Caco-2 (cell line): Measurements from ENCODE around the gene TNFSF13. TPM values are rescaled to one million over a fixed set of nuclear protein-coding genes. Genes with fewer than 3 reads are reported as not detected.

Experiments used
- BruUV-seq: library from RNA; stranded (reverse); fragments of 400-500 nt; replicated peaks from 2 replicates; lab custom pipeline; 2021; lab: Mats Ljungman, UMichigan
- CTCF ChIA-PET: fragments of 300-600 bp; sonication (Branson Sonifier 250); formaldehyde crosslinking; loops from one replicate; lab custom pipeline; 2022; ENCODE audit warnings: antibody characterized with exemption; lab: Charles Lee
- POLR2A ChIA-PET: fragments of 300-600 bp; sonication (Branson Sonifier 250); formaldehyde crosslinking; loops from one replicate; lab custom pipeline; 2022; ENCODE audit warnings: antibody characterized with exemption; lab: Charles Lee
- DNase-seq, 2 experiments: peaks; one replicate each; pipeline versions ENCODE4 v3.0.0 to v3.0.0-alpha.2; 2020 to 2022
- H3K27me3 ChIP-seq: replicated peaks from 2 replicates; pipeline ENCODE4 v1.6.0; 2011; ENCODE audit warnings: low read length; ENCODE audit not compliant: control insufficient read depth, insufficient read depth
- H3K36me3 ChIP-seq: 2 replicates; pipeline ENCODE4 v1.5.1; 2011; ENCODE audit warnings: low read length; ENCODE audit not compliant: control insufficient read depth, insufficient read depth
- H3K4me1 ChIP-seq: fragments of 250-450 bp; sonication (Bioruptor Pico); 2 replicates; pipeline ENCODE4 v1.5.1; 2020; ENCODE audit warnings: mild to moderate bottlenecking
- H3K4me3 ChIP-seq: 2 replicates; pipeline ENCODE4 v1.5.1; 2011; ENCODE audit warnings: low read depth, mild to moderate bottlenecking, control low read depth, low read length
- H3K9me3 ChIP-seq: fragments of 250-450 bp; sonication (Bioruptor Pico); 2 replicates; pipeline ENCODE4 v1.5.1; 2020; ENCODE audit warnings: mild to moderate bottlenecking, moderate library complexity
- H3K27ac Mint-ChIP-seq: one replicate; pipeline ENCODE4 v1.8.0; 2022; ENCODE audit warnings: mixed read lengths; ENCODE audit not compliant: unreplicated experiment
- H3K27me3 Mint-ChIP-seq: one replicate; pipeline ENCODE4 v1.8.0; 2022; ENCODE audit warnings: mixed read lengths; ENCODE audit not compliant: insufficient read depth, unreplicated experiment
- H3K36me3 Mint-ChIP-seq: one replicate; pipeline ENCODE4 v1.8.0; 2022; ENCODE audit warnings: mild to moderate bottlenecking, mixed read lengths; ENCODE audit not compliant: insufficient read depth, unreplicated experiment
- H3K4me1 Mint-ChIP-seq: one replicate; pipeline ENCODE4 v1.8.0; 2022; ENCODE audit warnings: low read depth, mixed read lengths; ENCODE audit not compliant: unreplicated experiment
- H3K4me3 Mint-ChIP-seq: one replicate; pipeline ENCODE4 v1.8.0; 2022; ENCODE audit warnings: mild to moderate bottlenecking, moderate library complexity, mixed read lengths; ENCODE audit not compliant: unreplicated experiment
- H3K9me3 Mint-ChIP-seq: one replicate; pipeline ENCODE4 v1.8.0; 2022; ENCODE audit warnings: mixed read lengths; ENCODE audit not compliant: unreplicated experiment
- CTCF ChIP-seq, 2 experiments: fragments of 200-600 bp in 1 of 2; IDR thresholded peaks; 1 replicate in 1 of 2; 2 replicates in 1 of 2; pipeline versions ENCODE4 v1.5.1 to v1.8.0; 2011 to 2022; ENCODE audit warnings: antibody characterized with exemption in 1 of 2, control low read depth in 1 of 2, inconsistent platforms in 1 of 2, low read depth in 1 of 2, low read length in 1 of 2, mild to moderate bottlenecking in 1 of 2, moderate library complexity in 1 of 2; ENCODE audit not compliant: insufficient read depth in 1 of 2, severe bottlenecking in 1 of 2, unreplicated experiment in 1 of 2
- intact Hi-C: fragments of 100-400 bp; cut with micrococcal nuclease; formaldehyde crosslinking; loops from one replicate; pipeline ENCODE4 v1.10.0; 2022; ENCODE audit not compliant: unreplicated experiment
- total RNA-seq: library from RNA; stranded (reverse); gene quantifications from 2 replicates; pipeline ENCODE4 v1.2.3, GENCODE V29; 2022

Gene TNFSF13
- total RNA-seq, 1 experiment from 2014 or later, result 0.20 TPM

DNA sequence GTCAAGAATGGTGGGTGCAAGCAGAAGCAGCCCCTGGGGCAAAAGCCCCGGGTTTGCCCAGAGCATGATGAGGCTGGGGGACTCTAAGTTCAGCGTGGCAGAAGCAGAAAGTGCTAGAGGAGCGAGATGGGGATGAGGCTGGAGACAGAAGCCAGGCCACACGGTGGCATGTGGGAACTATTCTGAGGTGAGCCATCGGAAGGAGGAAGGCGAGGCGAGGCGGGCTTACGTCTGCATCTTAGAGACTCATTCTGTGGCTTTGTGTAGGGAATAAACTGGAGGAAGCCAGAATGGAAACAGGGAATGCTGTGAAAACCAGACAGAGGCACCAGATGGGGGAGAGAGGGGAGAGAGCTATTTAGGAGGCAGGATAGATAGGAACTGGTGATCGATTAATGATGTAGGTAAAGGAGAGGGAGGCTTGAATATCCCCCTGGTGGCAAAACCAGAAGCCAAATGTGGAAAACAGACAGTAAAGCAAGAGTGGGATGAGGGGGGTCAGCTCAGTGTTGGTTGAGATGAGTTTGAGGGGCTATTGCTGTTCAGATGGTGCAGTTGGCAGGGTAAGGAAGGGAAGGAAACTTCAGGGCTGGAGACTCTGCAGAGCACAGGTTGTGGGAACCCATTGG is 3.1 kb upstream of the TNFSF13 start:
- peaks cover 17% of the 10 kb centered on the region for H3K4me1 Mint-ChIP-seq
- H3K27me3 Mint-ChIP-seq, result no peaks in the 10 kb centered on the region
- peaks cover 4% of the 10 kb centered on the region; the same call in 1 of the 2 replicates for H3K4me1 ChIP-seq
- intact Hi-C loops, result no loop called here
- H3K27ac Mint-ChIP-seq, result no peak overlapping the region
- H3K9me3 ChIP-seq, result no peaks in the 10 kb centered on the region
- H3K36me3 ChIP-seq, result no peaks in the 10 kb centered on the region
- no peak overlapping the region for H3K4me3 Mint-ChIP-seq
- H3K27me3 ChIP-seq, result no peaks in the 10 kb centered on the region
- POLR2A ChIA-PET, result no interaction called here
- no peak for TF ChIP-seq CTCF (IDR thresholded peaks at IDR 0.05; ENCODE audit: insufficient read depth in 1 of 2, low read depth in 1 of 2, low read length in 1 of 2, severe bottlenecking in 1 of 2, unreplicated experiment in 1 of 2)
- BruUV-seq, result no TSS peak
- H3K4me3 ChIP-seq, result no peak overlapping the region
- H3K36me3 Mint-ChIP-seq, result peaks cover 9% of the 10 kb centered on the region
- DNase-seq, result no peak
- CTCF ChIA-PET, result no interaction called here
- H3K9me3 Mint-ChIP-seq, result no peaks in the 10 kb centered on the region

DNA sequence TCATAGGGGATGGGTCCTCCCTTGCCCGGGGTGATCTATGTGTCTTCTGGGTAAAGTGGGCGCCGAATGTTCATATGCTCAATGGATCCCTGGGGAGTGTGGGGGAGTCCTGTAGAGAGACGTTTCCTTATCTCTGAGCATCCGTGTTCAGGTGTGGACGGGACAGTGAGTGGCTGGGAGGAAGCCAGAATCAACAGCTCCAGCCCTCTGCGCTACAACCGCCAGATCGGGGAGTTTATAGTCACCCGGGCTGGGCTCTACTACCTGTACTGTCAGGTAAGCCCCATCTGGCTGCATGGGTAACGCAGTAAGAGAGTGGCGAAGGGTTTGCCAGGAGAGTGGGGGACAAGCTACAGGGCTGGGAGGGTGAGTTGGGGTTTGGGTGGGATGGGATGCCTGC is 1.9 kb upstream of the TNFSF13 start:
- H3K27ac Mint-ChIP-seq, result no peak overlapping the region
- H3K27me3 Mint-ChIP-seq, result no peaks in the 10 kb centered on the region
- no peak overlapping the region for H3K4me3 Mint-ChIP-seq
- peaks cover 7% of the 10 kb centered on the region for H3K4me1 Mint-ChIP-seq
- no TSS peak for BruUV-seq
- intact Hi-C loops, result no loop called here
- H3K36me3 ChIP-seq, result no peaks in the 10 kb centered on the region
- H3K9me3 Mint-ChIP-seq, result no peaks in the 10 kb centered on the region
- peaks cover 16% of the 10 kb centered on the region for H3K36me3 Mint-ChIP-seq
- no peak for DNase-seq
- ChIA-PET POLR2A (no interaction called here), CTCF (no interaction called here)
- peaks cover 4% of the 10 kb centered on the region for H3K4me1 ChIP-seq
- no peak overlapping the region for H3K4me3 ChIP-seq
- H3K27me3 ChIP-seq, result no peaks in the 10 kb centered on the region
- H3K9me3 ChIP-seq, result no peaks in the 10 kb centered on the region
- no peak for TF ChIP-seq CTCF (IDR thresholded peaks at IDR 0.05; ENCODE audit: insufficient read depth in 1 of 2, low read depth in 1 of 2, low read length in 1 of 2, severe bottlenecking in 1 of 2, unreplicated experiment in 1 of 2)

GRCh38 chr17:7557147-7557764 is 1.3 kb upstream of the TNFSF13 start:
- intact Hi-C loops, result no loop called here
- Mint-ChIP-seq H3K27ac (no peak overlapping the region), H3K4me3 (no peak overlapping the region), H3K27me3 (no peaks in the 10 kb centered on the region), H3K36me3 (peaks cover 19% of the 10 kb centered on the region), H3K9me3 (no peaks in the 10 kb centered on the region), H3K4me1 (peaks cover 7% of the 10 kb centered on the region)
- BruUV-seq, result no TSS peak
- Histone ChIP-seq H3K9me3 (no peaks in the 10 kb centered on the region), H3K36me3 (no peaks in the 10 kb centered on the region), H3K27me3 (no peaks in the 10 kb centered on the region), H3K4me1 (peaks cover 4% of the 10 kb centered on the region; the same call in 1 of the 2 replicates), H3K4me3 (no peak overlapping the region)
- no peak for DNase-seq
- CTCF ChIA-PET, result no interaction called here
- no peak for TF ChIP-seq CTCF (IDR thresholded peaks at IDR 0.05; ENCODE audit: insufficient read depth in 1 of 2, low read depth in 1 of 2, low read length in 1 of 2, severe bottlenecking in 1 of 2, unreplicated experiment in 1 of 2)
- POLR2A ChIA-PET, result no interaction called here
